Loucy (cell line): ENCODE results near the gene CRHR1.

Experiments used
- CTCF ChIP-seq: fragments of 200-600 bp; sonication (generic); conservative IDR thresholded peaks from 2 replicates; pipeline ENCODE4 v1.5.1; 2014; ENCODE audit warnings: mild to moderate bottlenecking, antibody characterized with exemption, low read length
- EZH2phosphoT487 ChIP-seq: fragments of 200-600 bp; IDR thresholded peaks from 2 replicates; pipeline ENCODE4 v1.6.1; 2018; ENCODE audit warnings: antibody characterized with exemption, mild to moderate bottlenecking, moderate library complexity, borderline replicate concordance

- no peak for TF ChIP-seq CTCF
- no peak for TF ChIP-seq EZH2phosphoT487
These were observed 20.9 kb upstream of the CRHR1 start for GRCh38 chr17:45763182-45763581.
